GM10266 (cell line): ENCODE results near the gene NUCB2.
"Not testable (repeated sequence)": the region's sequence is repeated elsewhere in the genome, so short reads cannot be mapped to it uniquely, and the experiment has no call there.

ENCODE experiments used
- DNase-seq: peaks from one replicate; pipeline ENCODE4 v3.0.0; 2012; ENCODE audit errors: extremely low spot score
- CTCF ChIP-seq: IDR thresholded peaks from 2 replicates; pipeline ENCODE4 v1.5.1; 2012; ENCODE audit warnings: mild to moderate bottlenecking, low read depth; ENCODE audit not compliant: control insufficient read depth, insufficient read depth; ENCODE audit errors: missing control alignments

Gene NUCB2

GRCh38 chr11:17240780-17241179 lies 35.8 kb upstream of the NUCB2 start:
- DNase-seq = no peak
- TF ChIP-seq CTCF = no peak

GRCh38 chr11:17242954-17243353 lies 33.6 kb upstream of the NUCB2 start:
- DNase-seq = not testable (repeated sequence)

- TF ChIP-seq CTCF = no peak
- DNase-seq = no peak
These were observed 32.5 kb upstream of the NUCB2 start for GRCh38 chr11:17244046-17244445.

- TF ChIP-seq CTCF = no peak
- no peak for DNase-seq
These were observed 25.8 kb upstream of the NUCB2 start for GRCh38 chr11:17250561-17251350.

GRCh38 chr11:17252704-17253103 lies 23.8 kb upstream of the NUCB2 start:
- no peak for TF ChIP-seq CTCF
- no peak for DNase-seq

GRCh38 chr11:17256512-17256911 lies 20.0 kb upstream of the NUCB2 start:
- no peak for DNase-seq

GRCh38 chr11:17257196-17257595 lies 19.3 kb upstream of the NUCB2 start:
- DNase-seq = no peak
- no peak for TF ChIP-seq CTCF

More at GRCh38 chr11:17256512-17256911, 20.0 kb upstream of the NUCB2 start:
- TF ChIP-seq CTCF = no peak
